Endothelial cell of umbilical vein (primary cell): ENCODE measurements around the gene NCEH1.

ENCODE experiments used
- FOS ChIP-seq: IDR thresholded peaks from 2 replicates; pipeline ENCODE4 v1.6.1; 2011; ENCODE audit warnings: mild to moderate bottlenecking, low read length, moderate library complexity, borderline replicate concordance; ENCODE audit not compliant: insufficient read depth
- POLR2A ChIP-seq: IDR thresholded peaks from 2 replicates; pipeline ENCODE4 v1.6.1; 2012; ENCODE audit warnings: low read depth, mild to moderate bottlenecking, control low read depth, low read length

GRCh38 chr3:172648747-172649146 is 62.1 kb downstream of the NCEH1 start:
- TF ChIP-seq POLR2A (no peak), FOS (no peak)
